Suprapubic skin (tissue), 3 donors: ENCODE measurements around the gene TRIP4.

Experiments used
- POLR2A ChIP-seq, 2 donors: fragments of 450-650 bp; IDR thresholded peaks; one replicate each; pipeline ENCODE4 v1.6.1; 2017; ENCODE audit warnings: antibody characterized with exemption in 2 of 2, mild to moderate bottlenecking in 2 of 2, moderate library complexity in 2 of 2
- TF ChIP-seq, protein P1 (sequence below), 2 donors: fragments of 200-600 bp in 1 of 2; fragments of 450-650 bp in 1 of 2; sonication (generic) in 1 of 2; IDR thresholded peaks; one replicate each; pipeline ENCODE4 v1.5.1; 2016 to 2019; ENCODE audit warnings: antibody characterized with exemption in 2 of 2, mild to moderate bottlenecking in 1 of 2, moderate library complexity in 1 of 2

DNA sequence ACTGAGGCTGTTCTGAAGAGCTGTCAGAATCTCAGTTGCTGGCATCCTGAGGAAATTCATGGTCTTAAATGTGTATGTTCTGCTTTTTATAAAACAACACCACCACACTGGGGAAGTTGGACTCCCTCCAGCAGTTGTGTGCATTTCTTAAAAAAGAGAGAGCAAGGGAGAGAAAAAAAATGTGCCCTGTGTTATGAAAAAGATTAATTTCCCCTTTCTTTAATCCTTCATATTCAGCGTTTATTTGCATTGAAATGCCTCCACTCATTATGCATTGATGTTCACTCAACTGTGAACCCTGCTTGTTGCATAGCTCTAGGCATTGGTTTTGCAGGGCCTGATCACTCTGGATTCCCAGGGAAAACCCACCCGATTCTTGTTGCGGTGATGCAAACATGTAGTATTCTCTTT is 68.3 kb downstream of the TRIP4 start:
- no peak for TF ChIP-seq POLR2A (IDR thresholded peaks at IDR 0.05)
- TF ChIP-seq, protein P1, sequence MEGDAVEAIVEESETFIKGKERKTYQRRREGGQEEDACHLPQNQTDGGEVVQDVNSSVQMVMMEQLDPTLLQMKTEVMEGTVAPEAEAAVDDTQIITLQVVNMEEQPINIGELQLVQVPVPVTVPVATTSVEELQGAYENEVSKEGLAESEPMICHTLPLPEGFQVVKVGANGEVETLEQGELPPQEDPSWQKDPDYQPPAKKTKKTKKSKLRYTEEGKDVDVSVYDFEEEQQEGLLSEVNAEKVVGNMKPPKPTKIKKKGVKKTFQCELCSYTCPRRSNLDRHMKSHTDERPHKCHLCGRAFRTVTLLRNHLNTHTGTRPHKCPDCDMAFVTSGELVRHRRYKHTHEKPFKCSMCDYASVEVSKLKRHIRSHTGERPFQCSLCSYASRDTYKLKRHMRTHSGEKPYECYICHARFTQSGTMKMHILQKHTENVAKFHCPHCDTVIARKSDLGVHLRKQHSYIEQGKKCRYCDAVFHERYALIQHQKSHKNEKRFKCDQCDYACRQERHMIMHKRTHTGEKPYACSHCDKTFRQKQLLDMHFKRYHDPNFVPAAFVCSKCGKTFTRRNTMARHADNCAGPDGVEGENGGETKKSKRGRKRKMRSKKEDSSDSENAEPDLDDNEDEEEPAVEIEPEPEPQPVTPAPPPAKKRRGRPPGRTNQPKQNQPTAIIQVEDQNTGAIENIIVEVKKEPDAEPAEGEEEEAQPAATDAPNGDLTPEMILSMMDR (IDR thresholded peaks at IDR 0.05) = no peak
